Panc1 (cell line): Measurements from ENCODE around the gene NSL1.

Experiments
- CTCF ChIP-seq: fragments of 450-650 bp; IDR thresholded peaks from 2 replicates; pipeline ENCODE4 v1.5.1; 2017; ENCODE audit warnings: mild to moderate bottlenecking
- POLR2AphosphoS5 ChIP-seq: IDR thresholded peaks from 2 replicates; pipeline ENCODE4 v1.6.1; 2012; ENCODE audit warnings: mild to moderate bottlenecking, low read depth, low read length, moderate library complexity
- SIN3A ChIP-seq: IDR thresholded peaks from 2 replicates; pipeline ENCODE4 v1.6.1; 2012; ENCODE audit warnings: low read depth, mild to moderate bottlenecking, low read length, moderate library complexity, borderline replicate concordance; ENCODE audit not compliant: insufficient read depth
- TCF7L2 ChIP-seq: IDR thresholded peaks from 2 replicates; pipeline ENCODE4 v1.6.1; 2011; ENCODE audit warnings: mild to moderate bottlenecking, low read depth, low read length, inconsistent platforms
- TF ChIP-seq, protein P1 (sequence below), 2 experiments: IDR thresholded peaks; 2 replicates each; pipeline ENCODE4 v1.6.1; 2011 to 2012; ENCODE audit warnings: low read depth in 2 of 2, control low read depth in 1 of 2, low read length in 1 of 2, mild to moderate bottlenecking in 1 of 2, moderate library complexity in 1 of 2; ENCODE audit not compliant: insufficient read depth in 1 of 2

- TF ChIP-seq CTCF, result peak; percentile 70
- TF ChIP-seq SIN3A, result no peak
- TF ChIP-seq, protein P1, sequence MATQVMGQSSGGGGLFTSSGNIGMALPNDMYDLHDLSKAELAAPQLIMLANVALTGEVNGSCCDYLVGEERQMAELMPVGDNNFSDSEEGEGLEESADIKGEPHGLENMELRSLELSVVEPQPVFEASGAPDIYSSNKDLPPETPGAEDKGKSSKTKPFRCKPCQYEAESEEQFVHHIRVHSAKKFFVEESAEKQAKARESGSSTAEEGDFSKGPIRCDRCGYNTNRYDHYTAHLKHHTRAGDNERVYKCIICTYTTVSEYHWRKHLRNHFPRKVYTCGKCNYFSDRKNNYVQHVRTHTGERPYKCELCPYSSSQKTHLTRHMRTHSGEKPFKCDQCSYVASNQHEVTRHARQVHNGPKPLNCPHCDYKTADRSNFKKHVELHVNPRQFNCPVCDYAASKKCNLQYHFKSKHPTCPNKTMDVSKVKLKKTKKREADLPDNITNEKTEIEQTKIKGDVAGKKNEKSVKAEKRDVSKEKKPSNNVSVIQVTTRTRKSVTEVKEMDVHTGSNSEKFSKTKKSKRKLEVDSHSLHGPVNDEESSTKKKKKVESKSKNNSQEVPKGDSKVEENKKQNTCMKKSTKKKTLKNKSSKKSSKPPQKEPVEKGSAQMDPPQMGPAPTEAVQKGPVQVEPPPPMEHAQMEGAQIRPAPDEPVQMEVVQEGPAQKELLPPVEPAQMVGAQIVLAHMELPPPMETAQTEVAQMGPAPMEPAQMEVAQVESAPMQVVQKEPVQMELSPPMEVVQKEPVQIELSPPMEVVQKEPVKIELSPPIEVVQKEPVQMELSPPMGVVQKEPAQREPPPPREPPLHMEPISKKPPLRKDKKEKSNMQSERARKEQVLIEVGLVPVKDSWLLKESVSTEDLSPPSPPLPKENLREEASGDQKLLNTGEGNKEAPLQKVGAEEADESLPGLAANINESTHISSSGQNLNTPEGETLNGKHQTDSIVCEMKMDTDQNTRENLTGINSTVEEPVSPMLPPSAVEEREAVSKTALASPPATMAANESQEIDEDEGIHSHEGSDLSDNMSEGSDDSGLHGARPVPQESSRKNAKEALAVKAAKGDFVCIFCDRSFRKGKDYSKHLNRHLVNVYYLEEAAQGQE (IDR thresholded peaks at IDR 0.05; ENCODE audit: insufficient read depth in 1 of 2, low read depth in 2 of 2, low read length in 1 of 2), result no peak
- no peak for TF ChIP-seq POLR2AphosphoS5
- no peak for TF ChIP-seq TCF7L2
Observed at GRCh38 chr1:212760126-212760823, 31.3 kb downstream of the NSL1 start.
